Measurements from ENCODE around the gene S100A16. TPM values are rescaled to one million over a fixed set of nuclear protein-coding genes. Genes with fewer than 3 reads are reported as not detected.
"Not testable (repeated sequence)": the region's sequence is repeated elsewhere in the genome, so short reads cannot be mapped to it uniquely, and the experiment has no call there.

Gene S100A16
- total RNA-seq, 1 donor from 2014 or later: 57.4 TPM

GRCh38 chr1:153588482-153588881 is 24.5 kb downstream of the S100A16 start:
- DNase-seq (ENCODE audit: low spot score) (no peak), ATAC-seq (no peak)

GRCh38 chr1:153588033-153588432 is 24.9 kb downstream of the S100A16 start:
- not testable (repeated sequence) for DNase-seq (ENCODE audit: low spot score); ATAC-seq

- no peak for DNase-seq (ENCODE audit: low spot score)
- ATAC-seq: peak; percentile 18
Measured at GRCh38 chr1:153587314-153587713, 25.6 kb downstream of the S100A16 start.

GRCh38 chr1:153586347-153586746 is 26.6 kb downstream of the S100A16 start:
- no peak for ATAC-seq
- no peak for DNase-seq (ENCODE audit: low spot score)

GRCh38 chr1:153585006-153585405 is 27.9 kb downstream of the S100A16 start:
- no peak for DNase-seq (ENCODE audit: low spot score)
- no peak for ATAC-seq

GRCh38 chr1:153583976-153584375 is 29.0 kb downstream of the S100A16 start:
- DNase-seq (ENCODE audit: low spot score): no peak
- ATAC-seq: no peak

- ATAC-seq; DNase-seq (ENCODE audit: low spot score): not testable (repeated sequence)
Measured at GRCh38 chr1:153583514-153583913, 29.4 kb downstream of the S100A16 start.

- DNase-seq (ENCODE audit: low spot score); ATAC-seq: not testable (repeated sequence)
Measured at GRCh38 chr1:153582836-153583235, 30.1 kb downstream of the S100A16 start.

GRCh38 chr1:153578936-153579335 is 34.0 kb downstream of the S100A16 start:
- ATAC-seq: no peak
- DNase-seq (ENCODE audit: low spot score): no peak

- ATAC-seq: no peak
- DNase-seq (ENCODE audit: low spot score): no peak
Measured at GRCh38 chr1:153578490-153578889, 34.4 kb downstream of the S100A16 start.

GRCh38 chr1:153577624-153578051 is 35.3 kb downstream of the S100A16 start:
- ATAC-seq (no peak), DNase-seq (ENCODE audit: low spot score) (no peak)

GRCh38 chr1:153577138-153577537 is 35.8 kb downstream of the S100A16 start:
- ATAC-seq (no peak), DNase-seq (ENCODE audit: low spot score) (no peak)

- not testable (repeated sequence) for ATAC-seq
Measured at GRCh38 chr1:153575497-153575896, 37.4 kb downstream of the S100A16 start.

GRCh38 chr1:153575081-153575491 is 37.9 kb downstream of the S100A16 start:
- not testable (repeated sequence) for ATAC-seq; DNase-seq (ENCODE audit: low spot score)

More at GRCh38 chr1:153575497-153575896, 37.4 kb downstream of the S100A16 start:
- DNase-seq (ENCODE audit: low spot score): not testable (repeated sequence)

- no peak for DNase-seq (ENCODE audit: low spot score)
- ATAC-seq: no peak
Measured at GRCh38 chr1:153573351-153573750, 39.6 kb downstream of the S100A16 start.

- peak; percentile 97 for ATAC-seq
- peak; percentile 87 for DNase-seq (ENCODE audit: low spot score)
Measured at GRCh38 chr1:153572569-153573015, 40.3 kb downstream of the S100A16 start.

GRCh38 chr1:153571706-153572105 is 41.2 kb downstream of the S100A16 start:
- ATAC-seq: no peak
- DNase-seq (ENCODE audit: low spot score): no peak

- no peak for DNase-seq (ENCODE audit: low spot score)
- ATAC-seq: no peak
Measured at GRCh38 chr1:153570874-153571273, 42.1 kb downstream of the S100A16 start.

GRCh38 chr1:153569465-153569864 is 43.5 kb downstream of the S100A16 start:
- ATAC-seq (no peak), DNase-seq (ENCODE audit: low spot score) (no peak)

GRCh38 chr1:153568367-153569099 is 44.4 kb downstream of the S100A16 start:
- DNase-seq (ENCODE audit: low spot score) (peak; percentile 82), ATAC-seq (peak; percentile 82)

- DNase-seq (ENCODE audit: low spot score) (no peak), ATAC-seq (no peak)
Measured at GRCh38 chr1:153567621-153568366, 45.1 kb downstream of the S100A16 start.

Measured in left lobe of liver (tissue), 2 donors.